ENCODE data around the gene PDZD7.
"Not testable (repeated sequence)": the region's sequence is repeated elsewhere in the genome, so short reads cannot be mapped to it uniquely, and the experiment has no call there.

Gene PDZD7

DNA sequence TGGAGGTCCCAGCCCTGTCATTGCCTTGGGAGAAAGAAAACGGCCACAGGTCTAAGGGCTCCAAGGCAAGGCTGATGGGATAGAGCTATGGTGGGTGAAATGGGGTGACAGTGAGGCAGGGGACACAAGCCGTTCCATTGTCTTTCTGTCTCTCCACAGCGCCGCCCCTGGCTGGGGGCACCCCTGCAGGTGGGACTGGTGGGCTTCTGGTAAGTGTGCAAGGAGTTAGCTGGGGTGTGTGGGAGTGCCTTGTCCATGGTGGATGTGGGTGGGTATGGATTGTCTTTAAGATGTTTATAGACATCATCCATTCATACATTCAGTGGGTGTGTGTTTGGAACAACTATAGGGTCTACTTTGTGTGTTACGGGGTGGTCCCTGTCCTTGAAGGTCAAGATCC, 7.6 kb upstream of the PDZD7 start:
- TF ChIP-seq CTCF (conservative IDR thresholded peaks at IDR 0.05; ENCODE audit: low read length): no peak
- H3K4me3 ChIP-seq (ENCODE audit: low read length): no peak overlapping the region
- no peak for DNase-seq (ENCODE audit: low read depth)

DNA sequence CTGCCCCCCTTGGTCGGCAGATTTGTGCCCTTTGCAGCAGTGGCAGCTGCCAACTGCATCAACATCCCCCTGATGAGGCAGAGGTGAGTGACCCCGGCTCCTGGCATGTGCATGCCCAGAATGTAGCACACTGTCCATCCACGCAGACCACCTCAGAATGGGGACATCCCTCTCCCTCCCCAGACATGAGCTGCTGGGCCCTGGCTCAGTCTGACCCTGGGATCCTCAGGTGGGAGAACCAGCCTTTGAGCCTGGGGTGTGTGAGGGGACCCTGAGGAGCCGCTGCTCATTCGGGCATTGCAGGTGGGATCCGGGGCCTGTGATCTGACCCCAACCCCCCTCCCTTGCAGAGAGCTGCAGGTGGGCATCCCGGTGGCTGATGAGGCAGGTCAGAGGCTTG, 5.8 kb upstream of the PDZD7 start:
- TF ChIP-seq CTCF (conservative IDR thresholded peaks at IDR 0.05; ENCODE audit: low read length): no peak
- no peak for DNase-seq (ENCODE audit: low read depth)
- H3K4me3 ChIP-seq (ENCODE audit: low read length): no peak overlapping the region

DNA sequence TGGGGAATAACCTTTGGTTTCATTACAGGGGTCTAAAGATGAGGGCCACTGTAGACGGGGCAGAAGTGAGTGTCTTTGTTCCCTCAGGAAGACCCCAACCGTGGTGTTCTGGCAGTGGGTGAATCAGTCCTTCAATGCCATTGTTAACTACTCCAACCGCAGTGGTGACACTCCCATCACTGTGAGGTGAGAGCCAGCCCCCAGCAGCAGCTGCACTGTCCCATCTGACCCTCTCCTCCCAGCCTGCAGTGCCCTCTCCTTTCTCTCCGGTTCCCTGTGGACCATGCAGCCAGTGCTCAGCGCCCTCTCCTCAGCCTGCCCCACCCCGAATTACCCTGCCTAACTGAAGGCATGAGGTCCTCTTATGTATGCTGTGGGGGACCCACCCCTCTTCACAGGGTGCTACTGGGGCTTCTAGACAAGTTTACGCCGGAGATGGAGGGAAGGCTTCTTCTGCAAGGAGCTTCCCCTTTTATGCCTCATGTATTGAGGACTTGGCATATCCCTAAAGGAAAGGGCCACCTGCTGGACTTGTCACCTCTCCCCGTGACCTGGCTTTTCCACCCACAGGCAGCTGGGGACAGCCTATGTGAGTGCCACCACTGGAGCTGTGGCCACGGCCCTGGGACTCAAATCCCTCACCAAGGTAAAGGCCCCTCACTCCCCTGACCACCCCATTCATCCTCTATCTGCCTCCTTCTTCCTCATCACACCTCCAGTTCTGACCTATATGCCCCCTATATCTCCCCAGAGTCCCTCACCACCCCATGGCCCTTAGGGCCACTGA, 5.2 kb upstream of the PDZD7 start:
- DNase-seq (ENCODE audit: low read depth): no peak

GRCh38 chr10:101035314-101035713, 4.4 kb upstream of the PDZD7 start:
- no peak overlapping the region for H3K4me3 ChIP-seq (ENCODE audit: low read length)
- TF ChIP-seq CTCF (conservative IDR thresholded peaks at IDR 0.05; ENCODE audit: low read length): no peak
- DNase-seq (ENCODE audit: low read depth): no peak

More for the DNA sequence above, 5.2 kb upstream of the PDZD7 start:
- no peak overlapping the region for H3K4me3 ChIP-seq (ENCODE audit: low read length)
- no peak for TF ChIP-seq CTCF (conservative IDR thresholded peaks at IDR 0.05; ENCODE audit: low read length)

DNA sequence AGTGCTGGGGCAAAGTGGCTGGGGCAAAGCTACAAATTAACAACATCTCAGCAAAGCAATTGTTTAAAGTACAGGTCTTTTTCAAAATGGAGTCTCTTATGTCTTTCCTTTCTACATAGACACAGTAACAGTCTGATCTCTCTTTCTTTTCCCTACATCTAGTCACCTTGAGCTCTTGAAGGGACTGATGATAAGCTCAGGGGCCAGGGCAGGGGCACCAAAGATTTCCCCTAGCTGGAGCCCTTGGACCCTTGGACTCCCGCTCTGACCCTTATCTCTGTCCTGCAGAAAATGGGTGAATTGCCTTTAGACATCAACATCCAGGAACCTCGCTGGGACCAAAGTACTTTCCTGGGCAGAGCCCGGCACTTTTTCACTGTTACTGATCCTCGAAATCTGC, 3.5 kb upstream of the PDZD7 start:
- not testable (repeated sequence) for DNase-seq (ENCODE audit: low read depth); H3K4me3 ChIP-seq (ENCODE audit: low read length)

DNA sequence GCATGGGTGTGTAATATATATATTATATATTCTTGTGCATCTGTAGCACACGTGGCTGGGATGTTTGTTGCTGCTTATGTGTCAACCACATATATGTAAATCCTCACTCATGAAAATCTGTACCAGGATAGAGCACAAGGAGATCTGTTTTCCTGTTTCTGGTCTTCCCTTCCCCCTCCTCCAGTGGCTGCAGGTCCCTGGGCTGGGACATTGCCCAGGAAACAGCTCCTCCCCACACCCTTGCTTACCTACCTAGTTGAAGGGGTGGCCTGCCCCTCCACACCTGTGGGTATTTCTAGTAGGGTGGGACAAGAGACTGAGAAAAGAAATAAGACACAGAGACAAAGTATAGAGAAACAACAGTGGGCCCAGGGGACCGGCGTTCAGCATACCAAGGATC, 2.3 kb upstream of the PDZD7 start:
- H3K4me3 ChIP-seq (ENCODE audit: low read length): peak overlapping the region; percentile 98
- TF ChIP-seq CTCF (conservative IDR thresholded peaks at IDR 0.05; ENCODE audit: low read length): no peak
- DNase-seq (ENCODE audit: low read depth): no peak

GRCh38 chr10:101032637-101033224, 1.8 kb upstream of the PDZD7 start:
- peak overlapping the region; percentile 98 for H3K4me3 ChIP-seq (ENCODE audit: low read length)
- peak; percentile 88 for DNase-seq (ENCODE audit: low read depth)
- TF ChIP-seq CTCF (conservative IDR thresholded peaks at IDR 0.05; ENCODE audit: low read length): no peak

Measured in AG10803 (cell line).